GM19467 (cell line): ENCODE measurements around the gene PIGH.
"Not testable (repeated sequence)": the region's sequence is repeated elsewhere in the genome, so short reads cannot be mapped to it uniquely, and the experiment has no call there.

Experiments used
- ATAC-seq: cut with Tn5 transposase; IDR thresholded peaks from one replicate; pipeline ENCODE4 v1.9.1; 2021; ENCODE audit warnings: mild to moderate bottlenecking, moderate library complexity; ENCODE audit not compliant: unreplicated experiment

PIGH gene

DNA sequence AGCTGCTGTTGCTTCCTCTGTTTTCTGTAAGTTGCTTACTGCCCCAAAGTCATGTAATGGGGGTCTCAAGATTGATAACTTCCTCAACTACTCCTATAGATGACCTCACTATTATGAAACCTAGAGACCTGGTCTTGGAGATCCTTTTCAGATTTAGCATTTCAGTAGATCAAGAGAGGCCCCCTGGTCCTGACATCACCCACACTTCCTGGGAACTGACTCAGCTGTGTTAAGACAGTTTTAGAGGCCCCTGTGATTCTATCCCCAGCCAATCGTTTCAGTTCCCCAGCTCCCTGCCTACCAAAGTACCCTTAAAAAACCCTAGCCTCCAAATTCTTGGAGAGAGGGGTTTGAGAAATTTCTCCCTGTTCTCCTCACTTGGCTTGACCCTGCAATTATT lies 10.4 kb upstream of the PIGH start:
- ATAC-seq: no peak

DNA sequence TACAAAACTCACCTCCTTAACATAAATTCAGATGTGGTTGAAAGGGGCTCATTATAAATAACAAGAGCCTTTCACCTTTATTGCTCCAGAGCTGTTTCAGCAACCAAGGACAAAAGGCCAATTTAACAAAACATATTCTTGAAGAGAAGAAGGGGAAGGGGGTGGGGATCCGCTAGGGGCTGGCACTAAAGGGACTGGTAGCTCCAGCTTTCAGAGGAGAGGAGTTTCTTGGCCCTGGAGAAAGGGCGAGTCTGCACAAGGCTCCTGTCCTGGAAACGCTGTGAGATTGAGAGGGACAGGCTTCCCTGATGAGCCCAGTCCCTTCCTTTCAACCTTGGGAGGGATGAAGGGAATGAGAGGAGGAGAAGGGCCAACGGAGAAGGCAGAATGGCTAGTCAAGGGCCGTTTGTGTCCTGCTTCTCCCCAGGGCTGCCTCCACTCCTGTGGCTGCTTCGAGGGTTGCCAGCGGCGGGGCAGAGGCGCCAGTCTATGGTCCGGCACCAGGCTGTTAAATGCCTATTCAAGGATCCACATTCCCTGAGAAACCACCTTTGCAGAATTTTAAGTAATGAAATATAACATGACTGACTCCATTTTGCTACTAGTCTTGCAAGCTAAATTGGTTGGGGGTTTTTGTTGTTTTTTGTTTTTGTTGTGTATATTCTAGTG lies 9.7 kb upstream of the PIGH start:
- no peak for ATAC-seq

DNA sequence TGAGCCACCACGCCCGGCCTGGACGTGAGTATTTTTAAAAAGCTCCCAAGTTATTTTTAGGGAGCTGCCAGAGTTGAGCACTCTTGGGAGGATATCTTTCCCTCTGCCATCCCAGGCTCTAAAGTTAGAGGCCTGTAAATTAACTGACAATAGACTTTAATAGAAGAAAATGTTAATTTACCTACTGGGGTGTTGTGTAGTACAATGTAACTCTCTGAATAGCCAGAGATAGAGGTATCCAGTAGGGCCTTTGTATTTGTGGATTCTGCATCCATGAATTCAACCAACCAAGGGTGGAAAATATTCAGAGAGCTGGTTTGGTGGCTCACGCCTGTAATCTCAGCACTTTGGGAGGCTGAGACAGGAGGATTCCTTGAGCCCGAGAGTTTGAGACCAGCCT lies 7.6 kb upstream of the PIGH start:
- no peak for ATAC-seq

DNA sequence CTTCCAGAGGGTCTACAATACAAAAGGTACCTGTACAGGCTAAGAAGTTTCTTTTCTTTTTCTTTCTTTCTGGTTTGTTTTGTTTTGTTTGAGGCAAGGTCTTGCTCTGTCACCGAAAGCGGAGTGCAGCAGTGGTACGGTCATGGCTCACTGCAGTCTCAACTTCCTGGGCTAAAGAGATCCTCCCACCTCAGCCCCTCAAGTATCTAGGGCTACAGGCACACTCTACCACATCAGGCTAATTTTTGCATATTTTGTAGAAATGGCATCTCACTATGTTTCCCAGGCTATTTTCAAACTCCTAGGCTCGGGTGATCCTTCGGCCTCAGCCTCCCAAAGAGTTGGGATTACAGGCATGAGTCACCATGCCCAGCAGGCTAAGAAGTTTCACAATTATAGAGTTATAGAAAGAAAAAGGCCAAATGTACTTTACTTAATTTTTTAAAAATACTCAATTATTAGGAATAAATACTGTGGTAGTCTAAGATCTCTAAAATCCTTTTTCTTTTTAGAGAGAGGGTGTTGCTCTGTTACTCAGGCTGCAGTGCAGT lies 3.0 kb upstream of the PIGH start:
- peak; percentile 70 for ATAC-seq

DNA sequence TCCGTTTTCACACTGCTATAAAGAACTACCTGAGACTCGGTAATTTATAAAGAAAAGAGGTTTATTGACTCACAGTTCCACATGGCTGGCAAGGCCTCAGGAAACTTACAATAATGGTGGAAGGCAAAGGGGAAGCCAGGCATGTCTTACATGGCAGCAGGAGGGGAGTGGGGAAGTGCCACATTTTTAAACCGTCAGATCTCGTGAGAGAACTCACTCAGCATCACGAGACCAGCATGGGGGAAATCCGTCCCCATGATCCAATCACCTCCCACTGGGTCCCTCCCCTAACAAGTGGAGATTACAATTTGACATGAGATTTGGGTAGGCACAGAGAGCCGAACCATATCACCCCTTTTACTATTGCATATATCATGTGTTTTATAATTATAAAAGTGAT lies 2.0 kb upstream of the PIGH start:
- ATAC-seq: no peak

DNA sequence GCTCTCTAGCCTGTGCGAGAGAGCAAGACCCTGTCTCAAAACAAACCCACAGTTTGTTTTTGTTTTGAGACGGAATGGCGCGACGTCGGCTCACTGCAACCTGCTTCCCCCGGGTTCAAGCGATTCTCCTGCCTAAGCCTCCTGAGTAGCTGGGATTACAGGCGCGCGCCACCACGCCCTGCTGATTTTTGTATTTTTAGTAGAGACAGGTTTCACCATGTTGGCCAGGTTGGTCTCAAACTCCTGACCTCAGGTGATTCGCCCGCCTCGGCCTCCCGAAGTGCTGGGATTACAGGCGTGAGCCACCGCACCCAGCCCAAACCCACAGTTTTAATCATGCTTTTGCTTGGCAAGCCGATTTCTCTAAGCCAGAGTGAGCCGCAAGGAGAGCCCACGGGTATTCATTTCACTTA lies 500 bp upstream of the PIGH start:
- ATAC-seq: not testable (repeated sequence)

DNA sequence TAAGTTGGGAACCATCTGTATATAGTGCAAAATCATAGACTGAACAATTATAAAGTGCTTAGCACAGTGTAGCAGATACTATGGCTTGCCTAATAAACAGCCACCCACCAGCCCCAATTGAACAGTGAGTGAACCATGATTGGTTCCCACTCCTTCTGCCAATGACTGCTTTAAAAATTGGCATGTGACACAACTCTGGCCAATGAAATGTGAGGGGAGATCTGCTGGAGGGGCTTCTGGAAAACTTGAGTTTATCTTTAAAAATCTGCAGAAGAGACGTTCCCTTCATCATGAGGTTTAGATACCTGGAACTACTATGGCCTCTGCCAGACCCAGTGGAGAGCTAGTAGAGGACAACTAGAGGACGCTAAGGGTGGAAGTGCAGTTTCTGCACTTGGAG lies 4.7 kb downstream of the PIGH start:
- no peak for ATAC-seq

DNA sequence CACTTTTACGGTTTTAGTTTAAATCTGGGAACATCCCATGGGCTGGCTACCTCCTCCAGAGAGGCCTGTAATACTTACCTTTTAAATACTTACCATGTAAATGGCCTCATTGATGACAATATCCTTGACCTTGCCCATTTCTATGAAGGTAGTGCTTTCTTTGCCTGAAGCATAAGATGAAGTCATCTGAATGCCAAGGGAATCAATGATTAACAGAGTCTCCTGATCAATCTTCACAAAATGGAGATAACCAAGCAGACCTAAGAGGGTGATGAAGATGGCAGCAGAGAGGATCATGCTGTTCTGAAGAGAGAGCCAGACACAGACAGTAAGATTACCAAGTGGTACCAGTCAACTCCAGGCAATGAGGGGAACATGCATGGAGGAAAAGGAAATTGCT lies 6.4 kb downstream of the PIGH start:
- ATAC-seq: not testable (repeated sequence)

DNA sequence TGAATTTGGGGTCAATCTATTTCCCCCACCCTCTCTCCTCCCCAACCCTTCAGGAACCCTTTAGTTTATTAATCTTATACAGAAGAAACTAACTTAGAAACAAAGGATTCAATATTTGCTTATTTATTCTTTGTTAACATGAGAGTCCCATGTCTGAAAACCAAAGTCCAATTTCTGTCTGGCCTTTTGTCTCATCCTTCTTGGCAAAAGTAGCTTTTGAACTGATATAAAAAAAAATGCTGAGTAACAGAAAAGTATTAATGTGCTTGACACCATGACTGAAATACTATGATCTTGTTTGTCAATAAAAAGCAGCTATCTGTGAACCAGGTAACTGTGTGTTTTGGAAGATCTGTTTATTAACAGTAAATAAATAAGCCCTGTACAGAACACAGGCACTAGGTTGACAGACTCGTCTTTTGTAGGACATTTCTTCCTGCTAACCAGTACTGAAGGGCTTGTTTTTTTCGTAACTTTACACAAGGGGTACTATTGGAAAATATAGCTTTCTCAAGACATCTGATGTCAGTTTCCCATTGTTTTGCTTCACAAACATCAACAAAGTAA lies 10.8 kb downstream of the PIGH start:
- ATAC-seq: no peak

DNA sequence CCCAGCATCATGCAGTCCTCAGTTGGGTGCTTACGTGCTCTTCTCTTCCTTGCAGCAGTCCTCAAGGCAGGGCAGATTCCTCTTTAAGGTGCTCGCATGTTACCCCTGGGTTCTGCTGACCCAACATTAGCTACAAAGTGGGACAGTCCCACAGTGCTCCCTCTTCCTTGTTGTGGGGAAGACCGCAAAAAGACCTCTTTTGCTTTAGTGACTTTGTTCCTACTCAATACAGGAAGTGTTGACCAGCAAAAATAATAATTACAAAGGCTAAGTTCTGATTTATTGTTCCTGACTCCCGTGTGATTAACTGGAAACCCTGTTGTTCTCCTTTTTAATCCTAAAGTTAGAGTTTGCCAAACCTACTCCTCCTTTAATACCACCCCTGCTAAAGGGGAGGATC lies 13.7 kb downstream of the PIGH start:
- no peak for ATAC-seq

DNA sequence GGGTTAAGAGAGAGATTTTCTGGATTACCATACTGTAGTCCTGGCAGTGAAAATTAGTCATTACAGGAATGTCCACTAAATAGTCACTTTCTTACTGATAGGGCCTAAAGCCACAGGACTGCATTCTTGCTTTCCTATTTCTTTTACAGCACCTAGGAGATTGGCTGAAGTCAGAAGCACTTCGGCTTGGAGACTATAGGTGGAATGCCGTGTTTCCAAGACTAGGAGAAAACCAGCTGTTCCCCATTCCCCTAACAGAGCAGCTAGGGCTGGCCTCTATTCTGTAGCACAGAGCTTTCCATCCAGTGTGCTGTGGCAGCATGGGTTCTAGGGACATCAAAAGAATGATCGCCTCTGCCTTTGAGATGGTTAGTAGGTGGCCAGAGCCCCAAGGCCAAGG lies 15.1 kb downstream of the PIGH start:
- ATAC-seq: no peak

DNA sequence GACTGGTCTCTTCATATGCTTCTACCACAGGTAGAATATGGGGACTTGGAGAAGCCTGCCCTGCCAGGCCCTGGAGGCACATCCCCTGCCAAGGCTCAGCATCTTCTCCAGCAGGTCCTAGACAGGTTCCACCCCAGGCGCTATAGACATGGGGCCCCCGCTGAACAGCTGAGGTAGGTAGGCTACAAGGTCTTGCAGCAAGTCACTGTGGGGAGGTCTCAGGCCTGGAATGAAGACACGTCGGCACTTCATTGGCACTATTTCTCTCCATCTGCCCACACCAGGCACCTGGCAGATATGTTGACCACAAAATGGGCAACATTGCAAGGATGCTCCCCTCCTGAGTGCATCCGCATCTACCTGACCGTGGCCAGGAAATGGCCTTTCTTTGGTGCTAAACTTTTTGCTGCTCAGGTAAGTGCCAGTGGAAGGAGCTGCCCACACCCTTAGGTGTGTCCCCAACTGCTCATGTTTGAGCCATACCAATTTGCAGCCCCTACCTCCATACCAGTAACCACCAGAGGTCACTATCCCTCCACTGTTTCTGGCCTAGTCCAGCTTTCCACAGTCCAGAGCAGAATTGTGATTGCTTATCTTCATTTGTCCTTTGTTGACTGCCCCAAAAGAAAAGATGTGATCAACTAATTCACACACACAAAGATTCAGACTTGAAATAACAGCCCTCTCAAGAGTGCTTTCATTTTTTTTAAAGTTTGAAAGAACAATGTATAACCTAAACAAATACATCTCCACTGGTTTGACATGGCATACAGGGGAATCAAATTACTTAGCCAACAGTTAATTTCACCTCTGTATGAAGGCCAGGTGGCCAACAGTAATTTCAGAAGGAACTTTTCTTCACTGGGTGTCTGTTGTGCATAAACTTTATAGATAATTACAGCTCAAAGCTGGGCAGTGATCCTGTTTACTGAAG lies 16.1 kb downstream of the PIGH start:
- no peak for ATAC-seq

DNA sequence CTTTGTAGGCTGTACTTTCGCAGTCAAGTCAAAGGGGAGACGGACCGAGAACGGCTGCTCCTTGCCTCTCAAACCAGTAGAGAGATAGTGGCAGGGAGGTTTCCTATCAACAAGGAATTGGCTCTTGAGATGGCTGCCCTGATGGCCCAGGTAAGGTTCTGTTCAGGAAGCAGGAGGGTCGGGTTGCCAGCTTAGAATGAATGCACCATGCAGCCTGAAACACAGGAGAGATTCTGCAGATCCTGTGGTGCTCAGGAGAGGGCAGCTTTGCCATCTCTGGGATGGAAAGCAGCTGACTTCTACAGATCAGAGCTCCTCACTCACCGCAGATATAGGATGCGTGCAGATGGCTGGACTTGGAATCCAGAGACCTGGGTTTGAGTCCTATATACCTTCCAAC lies 18.0 kb downstream of the PIGH start:
- no peak for ATAC-seq

DNA sequence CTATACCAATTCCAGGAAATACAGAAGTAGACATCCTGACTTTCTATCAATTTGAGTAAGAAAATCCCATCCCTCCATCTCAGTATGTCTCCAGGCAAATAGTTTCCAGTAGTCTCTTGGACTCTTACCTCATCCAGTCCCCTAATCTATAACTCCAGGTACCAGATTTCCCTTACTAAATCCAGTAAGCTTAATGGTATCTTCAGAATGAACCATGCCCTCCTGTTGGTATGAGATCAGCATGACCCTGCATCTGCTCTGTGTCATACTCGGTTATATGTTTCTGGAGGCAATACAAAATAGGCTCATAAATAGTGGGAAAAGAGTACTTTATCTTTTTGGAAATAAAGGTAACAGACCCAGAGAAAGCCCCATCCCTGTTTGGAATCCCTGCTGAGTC lies 18.4 kb downstream of the PIGH start:
- ATAC-seq: no peak

DNA sequence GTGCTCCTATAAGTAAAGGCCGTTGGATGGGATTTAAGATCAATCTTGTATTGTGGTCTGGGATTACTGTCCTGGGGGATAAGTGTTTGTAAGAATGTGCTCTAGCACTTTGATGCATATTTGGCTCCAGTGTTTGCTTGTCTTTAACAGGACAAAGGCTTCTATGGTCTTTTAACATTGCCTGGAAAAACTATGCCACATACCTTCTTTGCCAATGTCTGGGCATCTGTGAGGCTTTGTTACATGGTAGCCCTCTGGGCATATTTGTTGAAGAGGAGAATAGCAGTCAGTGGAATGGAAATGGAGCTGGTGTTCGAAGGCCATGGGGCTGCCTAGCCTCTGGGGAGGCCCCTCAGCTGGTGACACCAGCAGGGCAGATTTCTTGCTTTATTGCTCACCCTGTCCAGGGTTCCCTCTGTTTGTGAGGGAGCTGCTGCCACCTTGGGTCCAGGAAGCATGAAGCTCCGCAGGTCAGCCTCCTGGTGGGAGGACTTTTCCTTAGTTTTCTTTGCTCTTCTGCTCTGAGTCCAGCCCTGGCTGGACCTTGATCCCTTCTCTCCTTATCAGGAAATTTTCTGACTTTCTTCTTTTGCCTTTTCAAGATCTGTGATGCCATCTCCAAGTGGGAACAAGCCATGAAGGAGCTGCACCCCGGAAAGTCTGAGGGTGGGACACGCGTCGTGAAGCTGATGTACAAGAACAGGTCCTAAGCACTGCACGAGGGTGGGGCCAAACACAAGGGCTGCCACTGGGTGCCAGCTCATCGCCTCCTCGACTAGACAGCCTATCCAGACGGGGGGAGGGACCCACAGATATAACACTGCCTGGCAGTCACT lies 19.5 kb downstream of the PIGH start:
- ATAC-seq: no peak

DNA sequence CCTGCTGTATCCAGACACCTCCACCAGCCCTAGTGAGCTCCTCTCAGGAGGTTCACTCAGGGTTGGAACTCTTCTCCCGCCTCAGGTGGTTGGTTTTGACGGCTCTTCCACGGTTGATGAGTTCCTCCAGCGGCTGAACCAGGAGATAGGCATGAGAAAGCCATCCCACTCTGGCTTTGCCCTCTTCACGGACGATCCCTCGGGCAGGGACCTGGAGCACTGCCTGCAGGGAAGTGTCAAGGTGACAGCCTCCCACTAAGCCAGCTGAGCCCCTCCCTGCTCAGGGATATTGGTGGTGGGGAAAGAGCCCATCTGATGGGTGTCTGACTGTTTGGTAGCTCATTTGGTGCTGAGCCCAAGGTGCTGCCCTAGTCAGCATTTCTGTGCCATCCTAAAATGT lies 20.4 kb downstream of the PIGH start:
- no peak for ATAC-seq

DNA sequence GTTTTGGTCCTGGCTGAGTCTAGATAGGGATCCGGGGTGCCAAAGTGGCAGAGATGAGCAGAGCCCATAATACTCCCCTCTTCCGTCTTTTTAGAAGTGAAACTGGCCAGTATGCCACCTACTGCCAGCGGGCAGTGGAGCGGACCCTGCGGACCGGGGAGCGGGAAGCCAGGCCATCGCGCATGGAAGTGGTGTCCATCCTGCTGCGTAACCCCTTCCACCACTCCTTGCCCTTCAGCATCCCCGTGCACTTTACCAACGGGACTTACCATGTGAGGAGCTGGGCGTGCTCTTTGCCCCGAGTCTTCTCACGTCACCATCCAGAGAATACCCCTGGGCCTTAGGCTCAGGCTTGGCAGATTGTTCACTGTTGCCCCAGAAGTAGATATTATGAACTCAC lies 21.0 kb downstream of the PIGH start:
- ATAC-seq: no peak

DNA sequence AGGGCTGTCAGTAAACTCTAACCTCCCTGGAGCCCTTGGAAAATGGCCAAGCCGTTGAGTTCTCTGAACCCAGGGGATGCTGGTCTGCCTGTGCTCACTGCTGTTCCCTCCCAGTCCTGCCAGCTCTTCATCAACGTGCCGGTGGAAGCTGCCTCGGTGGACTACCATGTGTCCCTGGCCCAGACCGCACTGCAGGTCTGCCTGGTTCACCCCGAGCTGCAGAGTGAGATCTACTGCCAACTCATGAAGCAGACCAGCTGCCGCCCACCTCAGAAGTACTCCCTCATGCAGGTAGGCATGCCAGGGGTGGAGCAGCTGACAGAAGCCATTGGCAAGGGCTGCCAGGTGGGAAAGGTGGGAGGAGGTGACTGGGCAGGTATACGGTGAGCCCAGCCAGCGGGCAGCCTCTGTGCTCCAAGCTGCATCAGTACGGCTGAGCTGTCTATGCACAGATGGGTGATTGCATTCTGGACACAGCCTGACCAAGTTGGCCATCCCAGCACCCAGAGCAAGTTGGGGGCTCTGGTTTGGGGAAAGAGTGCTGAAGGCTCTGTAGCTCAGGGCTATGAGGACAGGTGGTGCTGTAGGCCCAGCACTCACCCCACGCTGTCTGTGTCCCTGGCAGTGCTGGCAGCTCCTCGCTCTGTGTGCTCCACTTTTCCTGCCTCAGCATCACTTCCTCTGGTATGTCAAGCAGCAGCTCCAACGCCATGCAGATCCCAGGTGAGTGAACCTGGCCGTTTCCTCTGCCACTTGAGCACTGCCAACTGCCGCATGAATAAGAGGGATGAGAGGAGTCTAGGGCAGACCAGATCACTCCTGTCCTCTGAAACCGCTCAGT lies 21.9 kb downstream of the PIGH start:
- ATAC-seq: no peak

DNA sequence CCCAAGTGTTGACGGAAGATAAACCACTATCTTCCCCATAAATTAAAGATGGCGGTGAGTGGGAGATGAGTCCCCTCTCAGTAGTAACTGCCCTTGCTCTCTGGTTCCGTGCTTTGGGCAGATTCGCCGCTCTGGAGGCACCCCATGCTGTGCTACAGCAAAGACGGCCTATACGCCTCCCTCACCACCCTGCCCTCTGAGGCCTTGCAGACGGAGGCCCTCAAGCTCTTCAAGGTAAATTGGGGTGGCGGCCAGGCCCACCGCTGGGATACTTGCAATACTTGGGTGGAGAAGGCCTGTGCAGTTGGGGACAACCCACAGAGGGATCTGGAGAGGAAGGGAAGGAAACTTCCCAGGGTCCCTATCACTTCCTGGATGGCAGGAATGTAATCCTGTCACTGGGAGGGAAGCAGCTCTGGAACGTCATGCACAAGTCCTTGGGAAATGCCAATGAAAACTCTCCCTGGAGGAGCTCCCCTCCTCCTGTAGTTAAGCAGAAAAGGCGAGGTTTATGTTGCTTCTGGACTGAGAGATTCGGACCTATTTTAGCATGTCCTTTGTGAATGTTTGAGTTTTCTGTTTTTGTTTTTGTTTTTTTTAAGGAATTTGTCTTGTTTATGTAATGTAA lies 22.8 kb downstream of the PIGH start:
- ATAC-seq: no peak
